ENCODE measurements around the gene ALKBH6.

Gene ALKBH6

DNA sequence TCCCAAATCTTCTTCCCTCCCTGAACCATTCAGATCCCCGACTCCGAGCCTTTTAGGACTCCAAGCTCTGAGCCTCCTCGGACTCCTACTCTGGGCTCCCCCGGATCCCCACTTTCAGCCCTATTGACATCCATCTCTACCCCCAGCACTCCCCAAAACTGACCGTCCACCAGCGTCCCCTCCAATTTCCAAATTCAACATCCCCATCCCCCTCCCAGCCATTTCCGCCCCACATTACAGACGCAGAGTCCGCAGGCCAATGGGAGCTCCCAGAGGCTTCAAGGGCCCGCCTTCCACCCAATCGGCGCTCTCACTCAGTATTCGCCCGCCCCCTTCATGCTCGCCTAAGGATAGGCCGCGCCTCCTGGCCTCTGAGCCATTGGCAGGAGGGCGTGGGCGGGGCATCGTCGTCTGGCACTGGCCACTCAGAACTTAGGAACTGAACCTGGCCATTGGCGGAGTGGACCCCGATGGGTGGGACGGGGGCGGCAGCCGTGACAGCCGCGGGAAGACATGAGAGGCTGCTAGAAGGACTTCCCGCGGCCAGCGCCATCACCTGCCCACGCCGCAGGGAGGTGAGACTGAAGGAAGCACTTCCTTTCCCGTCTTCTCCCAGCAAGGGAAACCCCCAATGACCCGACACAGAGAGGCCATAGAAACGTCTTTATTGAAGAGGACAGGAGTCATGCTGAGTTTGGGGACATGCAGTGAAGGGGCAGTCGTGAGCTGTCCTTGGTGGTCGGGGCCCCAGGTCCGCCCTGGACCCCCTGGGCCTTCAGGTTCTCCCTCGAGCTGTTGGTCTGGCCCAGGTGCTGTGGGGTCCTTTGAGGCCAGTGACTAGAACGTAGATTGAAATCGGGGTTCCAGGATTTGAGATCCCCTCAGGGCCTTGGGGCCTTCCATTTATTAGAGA is at the start of gene ALKBH6:
TSS of gene ALKBH6 (minus strand) at position 202 of the 913 bp plus-strand sequence. CDS start 816 bp downstream, outside the sequence.
- peak; percentile 95 for DNase-seq (ENCODE audit: low read depth)
- TF ChIP-seq CTCF (IDR thresholded peaks at IDR 0.05; ENCODE audit: low read depth, low read length, missing control alignments), result no peak
- peak within 1 kb of the TSS; percentile 95 for H3K4me3 ChIP-seq (ENCODE audit: low read depth, low read length)

GRCh38 chr19:36061367-36061766 is 47.4 kb upstream of the ALKBH6 start:
- no peak overlapping the region for H3K4me3 ChIP-seq (ENCODE audit: low read depth, low read length)
- DNase-seq (ENCODE audit: low read depth), result no peak
- TF ChIP-seq CTCF (IDR thresholded peaks at IDR 0.05; ENCODE audit: low read depth, low read length, missing control alignments), result no peak

DNA sequence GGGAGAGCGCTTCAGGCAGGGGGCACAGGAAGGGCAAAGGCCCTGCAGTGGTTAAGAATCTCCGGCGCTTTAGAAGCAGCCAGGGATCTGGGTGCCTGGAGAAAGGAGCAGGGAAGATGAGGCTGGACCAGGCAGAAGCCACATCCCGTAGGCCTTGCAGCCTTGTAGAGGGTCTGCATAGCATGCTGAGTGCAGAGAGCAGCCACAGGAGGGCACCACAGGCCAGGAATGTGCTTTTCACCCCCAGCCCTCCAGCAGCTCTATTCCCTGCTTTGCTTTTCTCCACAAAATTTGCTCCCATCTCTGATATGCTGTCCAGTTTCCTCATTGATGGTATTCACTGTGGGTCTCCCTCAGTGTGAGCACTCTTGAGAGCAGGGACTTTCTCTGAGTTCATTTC is 46.4 kb upstream of the ALKBH6 start:
- H3K4me3 ChIP-seq (ENCODE audit: low read depth, low read length), result no peak overlapping the region
- DNase-seq (ENCODE audit: low read depth), result no peak
- TF ChIP-seq CTCF (IDR thresholded peaks at IDR 0.05; ENCODE audit: low read depth, low read length, missing control alignments), result peak; percentile 59

DNA sequence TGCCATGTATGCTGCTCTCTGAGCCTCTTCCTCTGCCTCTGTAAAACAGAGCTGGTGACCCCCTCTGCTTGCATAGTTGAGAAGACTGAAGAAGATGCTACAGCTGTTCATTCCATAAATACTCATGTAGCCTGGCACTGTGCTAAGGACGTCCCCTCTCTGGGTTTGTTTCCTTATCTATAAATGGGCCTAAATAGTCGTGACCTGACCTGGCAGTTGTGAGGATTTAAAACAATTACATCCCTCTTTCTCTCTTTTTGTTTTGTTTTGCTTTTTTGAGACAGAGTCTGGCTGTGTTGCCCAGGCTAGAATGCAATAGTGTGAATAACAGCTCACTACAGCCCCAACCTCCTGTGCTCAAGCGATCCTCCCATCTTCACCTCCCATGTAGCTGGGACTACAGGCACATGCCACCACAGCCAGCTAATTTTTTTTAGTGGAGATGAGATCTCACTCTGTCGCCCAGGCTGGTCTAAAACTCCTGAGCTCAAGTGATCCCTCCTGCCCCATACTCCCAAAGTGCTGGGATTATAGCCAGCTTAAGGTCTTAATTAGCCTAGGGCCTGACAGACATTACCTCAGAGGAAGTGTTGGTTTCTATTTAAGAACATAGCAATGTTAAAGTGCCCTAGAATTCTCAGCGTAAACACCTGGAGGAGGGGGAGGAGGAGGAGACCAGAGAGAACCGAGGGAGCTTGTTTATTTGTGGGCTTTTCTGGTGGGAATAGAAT is 45.3 kb upstream of the ALKBH6 start:
- no peak overlapping the region for H3K4me3 ChIP-seq (ENCODE audit: low read depth, low read length)
- DNase-seq (ENCODE audit: low read depth), result no peak
- no peak for TF ChIP-seq CTCF (IDR thresholded peaks at IDR 0.05; ENCODE audit: low read depth, low read length, missing control alignments)

GRCh38 chr19:36058481-36059179 is 44.6 kb upstream of the ALKBH6 start:
- H3K4me3 ChIP-seq (ENCODE audit: low read depth, low read length), result no peak overlapping the region
- no peak for DNase-seq (ENCODE audit: low read depth)
- TF ChIP-seq CTCF (IDR thresholded peaks at IDR 0.05; ENCODE audit: low read depth, low read length, missing control alignments), result no peak

DNA sequence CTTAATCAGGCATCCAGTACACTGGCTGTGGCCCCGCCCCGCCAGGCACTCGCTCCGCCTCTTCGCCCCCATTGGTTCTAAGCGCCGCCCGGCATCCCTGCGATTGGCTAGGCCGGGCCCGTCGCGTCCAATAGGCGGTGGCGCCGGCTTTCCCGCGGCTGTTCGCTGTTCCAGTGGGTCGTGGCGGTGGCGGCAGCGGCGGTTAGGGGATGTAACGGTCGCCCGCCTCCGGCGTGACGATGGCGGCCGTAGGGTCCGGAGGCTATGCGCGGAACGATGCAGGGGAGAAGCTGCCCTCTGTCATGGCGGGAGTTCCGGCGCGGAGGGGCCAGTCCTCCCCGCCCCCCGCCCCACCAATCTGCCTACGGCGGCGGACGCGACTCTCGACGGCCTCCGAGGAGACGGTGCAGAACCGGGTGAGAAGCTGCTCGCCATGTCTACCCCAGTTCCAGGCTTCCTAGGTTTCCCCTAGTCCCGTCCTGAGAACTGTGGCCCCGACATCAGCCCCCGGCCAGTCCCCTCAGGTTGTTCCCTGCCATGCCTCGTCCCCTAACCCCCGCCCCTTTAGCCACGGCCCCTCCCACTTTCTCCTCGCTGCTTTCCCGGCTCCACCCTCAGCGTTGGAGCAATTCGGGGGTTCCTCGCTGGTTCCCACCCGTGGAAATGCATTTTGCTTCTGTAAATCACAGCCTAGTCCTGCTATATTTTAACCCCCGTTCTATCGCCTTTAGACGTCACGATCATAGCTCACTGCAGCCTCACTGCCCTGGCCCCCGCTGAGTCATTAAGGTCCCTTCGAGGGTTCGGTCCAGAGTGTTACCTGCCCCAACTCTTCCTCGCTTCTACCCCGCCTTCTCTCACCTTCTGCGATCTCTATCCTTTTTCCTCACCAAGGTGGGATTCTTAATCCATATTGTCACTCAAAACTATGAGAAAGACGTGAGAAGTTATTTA is 41.0 kb upstream of the ALKBH6 start, which contains the start of gene WDR62:
TSS of gene WDR62 (plus strand) at position 165 of the 954 bp plus-strand sequence. CDS start at position 240, 75 bp downstream.
- no peak for TF ChIP-seq CTCF (IDR thresholded peaks at IDR 0.05; ENCODE audit: low read depth, low read length, missing control alignments)
- DNase-seq (ENCODE audit: low read depth), result peak; percentile 58
- peak within 1 kb of the TSS; percentile 59 for H3K4me3 ChIP-seq (ENCODE audit: low read depth, low read length)
